HEK293 (cell line): ENCODE results near the gene HMGXB3.

Experiments
- CTCF ChIA-PET: fragments of 350-600 bp; formaldehyde crosslinking; extraction: SDS; loops from one replicate; lab custom pipeline; 2021; ENCODE audit warnings: antibody characterized with exemption; lab: Yijun Ruan, JAX
- POLR2A ChIA-PET: fragments of 300-600 bp; formaldehyde crosslinking; extraction: SDS; loops from one replicate; lab custom pipeline; 2020; ENCODE audit warnings: antibody characterized with exemption, inconsistent platforms; lab: Yijun Ruan, JAX
- H3K27ac ChIP-seq: fragments of 200-500 bp; sonication (Bioruptor generic); 2 replicates; pipeline ENCODE4 v1.5.1; 2014; ENCODE audit warnings: low read depth, low read length, control low read depth, inconsistent platforms; ENCODE audit errors: extremely low read depth
- H3K36me3 ChIP-seq, 2 experiments: fragments of 200-500 bp in 1 of 2; sonication (Bioruptor generic) in 1 of 2; 1 replicate in 1 of 2; 2 replicates in 1 of 2; pipeline ENCODE4 v1.5.1; 2014 to 2017; ENCODE audit warnings: inconsistent platforms in 2 of 2, low read length in 2 of 2; ENCODE audit not compliant: control insufficient read depth in 2 of 2, insufficient read depth in 1 of 2
- H3K4me1 ChIP-seq: fragments of 200-500 bp; sonication (Bioruptor generic); 2 replicates; pipeline ENCODE4 v1.5.1; 2014; ENCODE audit warnings: mild to moderate bottlenecking, low read length, inconsistent platforms; ENCODE audit not compliant: control insufficient read depth, insufficient read depth
- H3K4me3 ChIP-seq: 2 replicates; pipeline ENCODE4 v1.5.1; 2011; ENCODE audit warnings: low read depth, mild to moderate bottlenecking, control low read depth, low read length, moderate library complexity
- H3K9me3 ChIP-seq: fragments of 200-500 bp; sonication (Bioruptor generic); 2 replicates; pipeline ENCODE4 v1.5.1; 2014; ENCODE audit warnings: low read depth, low read length, inconsistent platforms; ENCODE audit not compliant: control insufficient read depth, insufficient read depth
- ATF2 ChIP-seq: fragments of 450-650 bp; formaldehyde crosslinking; IDR thresholded peaks from 2 replicates; pipeline ENCODE4 v1.5.1; 2016; ENCODE audit warnings: missing biosample characterization, missing genetic modification characterization, low read depth
- BCL11A ChIP-seq: fragments of 450-650 bp; formaldehyde crosslinking; IDR thresholded peaks from 2 replicates; pipeline ENCODE4 v1.5.1; 2016; ENCODE audit warnings: low read depth, missing biosample characterization, missing genetic modification characterization
- BCL11B ChIP-seq: fragments of 450-650 bp; formaldehyde crosslinking; IDR thresholded peaks from 2 replicates; pipeline ENCODE4 v1.5.1; 2016; ENCODE audit warnings: low read depth, missing biosample characterization, missing genetic modification characterization
- CTCF ChIP-seq: fragments of 450-650 bp; formaldehyde crosslinking; IDR thresholded peaks from 2 replicates; pipeline ENCODE4 v1.5.1; 2016; ENCODE audit warnings: missing biosample characterization, missing genetic modification characterization
- EGR2 ChIP-seq: fragments of 450-650 bp; formaldehyde crosslinking; IDR thresholded peaks from 2 replicates; pipeline ENCODE4 v1.5.1; 2016; ENCODE audit warnings: low read depth, missing biosample characterization, missing genetic modification characterization
- HIC1 ChIP-seq: fragments of 450-650 bp; formaldehyde crosslinking; IDR thresholded peaks from 2 replicates; pipeline ENCODE4 v1.5.1; 2016; ENCODE audit warnings: missing biosample characterization, missing genetic modification characterization
- IKZF3 ChIP-seq: fragments of 450-650 bp; IDR thresholded peaks from 2 replicates; pipeline ENCODE4 v1.5.0; 2018; ENCODE audit warnings: missing biosample characterization, mild to moderate bottlenecking, missing genetic modification characterization, moderate library complexity
- KLF1 ChIP-seq: fragments of 450-650 bp; formaldehyde crosslinking; IDR thresholded peaks from 2 replicates; pipeline ENCODE4 v1.5.1; 2016; ENCODE audit warnings: missing biosample characterization, missing genetic modification characterization
- KLF10 ChIP-seq: fragments of 450-650 bp; IDR thresholded peaks from 2 replicates; pipeline ENCODE4 v1.5.1; 2018; ENCODE audit warnings: missing biosample characterization, mild to moderate bottlenecking, missing genetic modification characterization
- ZBTB6 ChIP-seq: fragments of 450-650 bp; formaldehyde crosslinking; IDR thresholded peaks from 2 replicates; pipeline ENCODE4 v1.5.1; 2017; ENCODE audit warnings: missing biosample characterization, missing genetic modification characterization
- ZFHX2 ChIP-seq: fragments of 450-650 bp; formaldehyde crosslinking; conservative IDR thresholded peaks from 2 replicates; pipeline ENCODE4 v1.5.1; 2016; ENCODE audit warnings: missing biosample characterization, missing genetic modification characterization
- ZFP37 ChIP-seq: fragments of 450-650 bp; formaldehyde crosslinking; IDR thresholded peaks from 2 replicates; pipeline ENCODE4 v1.5.1; 2016; ENCODE audit warnings: missing biosample characterization, missing genetic modification characterization
- ZFP41 ChIP-seq: fragments of 450-650 bp; formaldehyde crosslinking; IDR thresholded peaks from 2 replicates; pipeline ENCODE4 v1.5.1; 2016; ENCODE audit warnings: missing biosample characterization, missing genetic modification characterization, borderline replicate concordance
- ZNF133 ChIP-seq: fragments of 450-650 bp; formaldehyde crosslinking; IDR thresholded peaks from 2 replicates; pipeline ENCODE4 v1.5.1; 2016; ENCODE audit warnings: missing biosample characterization, missing genetic modification characterization
- ZNF18 ChIP-seq: fragments of 450-650 bp; formaldehyde crosslinking; IDR thresholded peaks from 2 replicates; pipeline ENCODE4 v1.5.1; 2016; ENCODE audit warnings: missing biosample characterization, missing genetic modification characterization
- ZNF202 ChIP-seq: fragments of 450-650 bp; formaldehyde crosslinking; IDR thresholded peaks from 2 replicates; pipeline ENCODE4 v1.5.1; 2016; ENCODE audit warnings: missing biosample characterization, missing genetic modification characterization, borderline replicate concordance
- ZNF248 ChIP-seq: fragments of 450-650 bp; formaldehyde crosslinking; IDR thresholded peaks from 2 replicates; pipeline ENCODE4 v1.5.1; 2017; ENCODE audit warnings: missing biosample characterization, missing genetic modification characterization
- ZNF354C ChIP-seq: fragments of 450-650 bp; formaldehyde crosslinking; IDR thresholded peaks from 2 replicates; pipeline ENCODE4 v1.5.1; 2016; ENCODE audit warnings: missing biosample characterization, missing genetic modification characterization, low read depth, borderline replicate concordance
- ZNF362 ChIP-seq: fragments of 450-650 bp; formaldehyde crosslinking; IDR thresholded peaks from 2 replicates; pipeline ENCODE4 v1.5.1; 2016; ENCODE audit warnings: missing biosample characterization, missing genetic modification characterization
- ZNF394 ChIP-seq: fragments of 450-650 bp; formaldehyde crosslinking; IDR thresholded peaks from 2 replicates; pipeline ENCODE4 v1.5.1; 2016; ENCODE audit warnings: missing biosample characterization, missing genetic modification characterization, mild to moderate bottlenecking, moderate library complexity, borderline replicate concordance
- ZNF521 ChIP-seq: fragments of 450-650 bp; formaldehyde crosslinking; IDR thresholded peaks from 2 replicates; pipeline ENCODE4 v1.5.1; 2017; ENCODE audit warnings: missing biosample characterization, mild to moderate bottlenecking, missing genetic modification characterization
- ZNF571 ChIP-seq: fragments of 450-650 bp; formaldehyde crosslinking; IDR thresholded peaks from 2 replicates; pipeline ENCODE4 v1.5.0; 2017; ENCODE audit warnings: missing biosample characterization, missing genetic modification characterization
- ZNF621 ChIP-seq: fragments of 450-650 bp; formaldehyde crosslinking; IDR thresholded peaks from 2 replicates; pipeline ENCODE4 v1.5.1; 2017; ENCODE audit warnings: missing biosample characterization, missing genetic modification characterization
- ZNF654 ChIP-seq: fragments of 450-650 bp; formaldehyde crosslinking; IDR thresholded peaks from 2 replicates; pipeline ENCODE4 v1.5.1; 2016; ENCODE audit warnings: low read depth, missing biosample characterization, missing genetic modification characterization
- ZNF658 ChIP-seq: fragments of 450-650 bp; formaldehyde crosslinking; IDR thresholded peaks from 2 replicates; pipeline ENCODE4; 2016; ENCODE audit warnings: missing biosample characterization, missing genetic modification characterization
- ZNF701 ChIP-seq: fragments of 450-650 bp; formaldehyde crosslinking; IDR thresholded peaks from 2 replicates; pipeline ENCODE4 v1.5.1; 2016; ENCODE audit warnings: missing biosample characterization, missing genetic modification characterization
- ZSCAN23 ChIP-seq: fragments of 450-650 bp; formaldehyde crosslinking; IDR thresholded peaks from 2 replicates; pipeline ENCODE4 v1.5.1; 2016; ENCODE audit warnings: missing biosample characterization, missing genetic modification characterization

Gene HMGXB3

GRCh38 chr5:149954798-149955197 is 45.7 kb upstream of the HMGXB3 start (continued):
- TF ChIP-seq ZFHX2 (tag by site-specific recombination) (no peak), CTCF (no peak)
- TF ChIP-seq, all 188 proteins: peak for 0

GRCh38 chr5:149956685-149957084 is 43.9 kb upstream of the HMGXB3 start:
- POLR2A ChIA-PET, result interaction anchor here (0.7 kb wide), 1 partner anchor 43 kb away, joined by 4 read pairs; no protein-coding TSS in a partner anchor
- CTCF ChIA-PET, result interaction anchor here (1.1 to 6.8 kb wide), 2 partner anchors 34 to 119 kb away, joined by 3 to 175 read pairs; no protein-coding TSS in a partner anchor
- H3K36me3 ChIP-seq, result no peaks in the 10 kb centered on the region
- H3K9me3 ChIP-seq, result no peaks in the 10 kb centered on the region
- no peak overlapping the region for H3K27ac ChIP-seq
- no peak overlapping the region for H3K4me3 ChIP-seq
- H3K4me1 ChIP-seq, result peaks cover 7% of the 10 kb centered on the region; the same call in 1 of the 2 replicates
- TF ChIP-seq KLF1 (tag by site-specific recombination) (peak; percentile 75), KLF10 (tag by site-specific recombination) (no peak), ZFP37 (tag by site-specific recombination) (no peak), ZBTB6 (no peak), ZNF133 (no peak), ZNF621 (no peak), ZNF394 (tag by site-specific recombination) (no peak), HIC1 (tag by site-specific recombination) (no peak), IKZF3 (tag by site-specific recombination) (no peak), ZSCAN23 (no peak), ZNF521 (tag by site-specific recombination) (no peak), ZFP41 (tag by site-specific recombination) (no peak), BCL11A (tag by site-specific recombination) (no peak), ZNF571 (tag by site-specific recombination) (no peak), ZNF202 (tag by site-specific recombination) (no peak), ZNF248 (tag by site-specific recombination) (no peak), ZNF654 (tag by site-specific recombination) (no peak), ZNF362 (tag by site-specific recombination) (no peak), ZNF354C (tag by site-specific recombination) (no peak), ZNF658 (tag by site-specific recombination) (no peak), BCL11B (tag by site-specific recombination) (no peak), ZNF18 (tag by site-specific recombination) (peak; percentile 91), EGR2 (no peak), ATF2 (tag by site-specific recombination) (no peak), ZNF701 (tag by site-specific recombination) (no peak)
